Osteocyte (in vitro differentiated cells): ENCODE data around the gene ELN. TPM values are rescaled to one million over a fixed set of nuclear protein-coding genes. Genes with fewer than 3 reads are reported as not detected.
A peak's percentile ranks its signal among the peaks of the same experiment; 100 is the strongest.

Source experiments
- DNase-seq: peaks from one replicate; pipeline ENCODE4 v3.0.0; 2021; ENCODE audit warnings: mixed read lengths; ENCODE audit not compliant: unreplicated experiment; ENCODE audit errors: extremely low spot score
- H3K27ac Mint-ChIP-seq: one replicate; pipeline ENCODE4 v1.8.0; 2021; ENCODE audit warnings: mild to moderate bottlenecking, mixed read lengths; ENCODE audit not compliant: unreplicated experiment
- H3K27me3 Mint-ChIP-seq: one replicate; pipeline ENCODE4 v1.8.0; 2021; ENCODE audit warnings: mixed read lengths; ENCODE audit not compliant: unreplicated experiment
- H3K36me3 Mint-ChIP-seq: one replicate; pipeline ENCODE4 v1.8.0; 2021; ENCODE audit warnings: mixed read lengths; ENCODE audit not compliant: unreplicated experiment
- H3K4me1 Mint-ChIP-seq: one replicate; pipeline ENCODE4 v1.8.0; 2021; ENCODE audit warnings: mixed read lengths; ENCODE audit not compliant: unreplicated experiment
- H3K4me3 Mint-ChIP-seq: one replicate; pipeline ENCODE4 v1.8.0; 2021; ENCODE audit warnings: mild to moderate bottlenecking, moderate library complexity, mixed read lengths; ENCODE audit not compliant: unreplicated experiment
- H3K9me3 Mint-ChIP-seq: one replicate; pipeline ENCODE4 v1.8.0; 2021; ENCODE audit warnings: mixed read lengths; ENCODE audit not compliant: unreplicated experiment
- CTCF ChIP-seq: fragments of 200-600 bp; sonication (generic); IDR thresholded peaks from 2 replicates; pipeline ENCODE4 v1.5.0; 2021; ENCODE audit warnings: antibody characterized with exemption, mild to moderate bottlenecking, moderate library complexity
- total RNA-seq: library from RNA; stranded (reverse); gene quantifications from 2 replicates; pipeline ENCODE4 v1.2.1, GENCODE V29; 2021

The ELN gene
- total RNA-seq, 1 donor from 2014 or later: 13.5 TPM

GRCh38 chr7:74092321-74092963, 64.5 kb downstream of the ELN start:
- DNase-seq: no peak
- Mint-ChIP-seq H3K4me3 (no peak overlapping the region), H3K27me3 (no peaks in the 10 kb centered on the region), H3K4me1 (peaks cover 29% of the 10 kb centered on the region), H3K9me3 (no peaks in the 10 kb centered on the region), H3K27ac (no peak overlapping the region), H3K36me3 (peaks cover 3% of the 10 kb centered on the region)
- TF ChIP-seq CTCF: no peak

GRCh38 chr7:74092964-74093471, 65.0 kb downstream of the ELN start:
- DNase-seq: no peak
- no peak overlapping the region for H3K4me3 Mint-ChIP-seq
- no peak overlapping the region for H3K27ac Mint-ChIP-seq
- peaks cover 7% of the 10 kb centered on the region for H3K36me3 Mint-ChIP-seq
- TF ChIP-seq CTCF: no peak
- H3K27me3 Mint-ChIP-seq: no peaks in the 10 kb centered on the region
- peaks cover 4% of the 10 kb centered on the region for H3K9me3 Mint-ChIP-seq
- H3K4me1 Mint-ChIP-seq: peaks cover 33% of the 10 kb centered on the region

GRCh38 chr7:74093671-74094223, 65.8 kb downstream of the ELN start:
- DNase-seq: no peak
- H3K27me3 Mint-ChIP-seq: no peaks in the 10 kb centered on the region
- peak overlapping the region; percentile 80 for H3K27ac Mint-ChIP-seq
- no peak for TF ChIP-seq CTCF
- peaks cover 4% of the 10 kb centered on the region for H3K9me3 Mint-ChIP-seq
- H3K4me1 Mint-ChIP-seq: peaks cover 38% of the 10 kb centered on the region
- peaks cover 11% of the 10 kb centered on the region for H3K36me3 Mint-ChIP-seq
- H3K4me3 Mint-ChIP-seq: peak overlapping the region; percentile 68

GRCh38 chr7:74094224-74095101, 66.5 kb downstream of the ELN start:
- Mint-ChIP-seq H3K9me3 (peaks cover 4% of the 10 kb centered on the region), H3K27ac (peak overlapping the region; percentile 80), H3K4me3 (peak overlapping the region; percentile 68), H3K4me1 (peaks cover 38% of the 10 kb centered on the region), H3K36me3 (peaks cover 10% of the 10 kb centered on the region), H3K27me3 (no peaks in the 10 kb centered on the region)
- TF ChIP-seq CTCF: no peak
- peak; percentile 88 for DNase-seq

GRCh38 chr7:74095135-74095534, 67.2 kb downstream of the ELN start:
- H3K9me3 Mint-ChIP-seq: peaks cover 4% of the 10 kb centered on the region
- no peak for DNase-seq
- peaks cover 7% of the 10 kb centered on the region for H3K36me3 Mint-ChIP-seq
- no peaks in the 10 kb centered on the region for H3K27me3 Mint-ChIP-seq
- peak overlapping the region; percentile 74 for H3K27ac Mint-ChIP-seq
- H3K4me3 Mint-ChIP-seq: peak overlapping the region; percentile 68
- no peak for TF ChIP-seq CTCF
- peaks cover 38% of the 10 kb centered on the region for H3K4me1 Mint-ChIP-seq
